ENCODE measurements around the gene MYBPH.

MYBPH gene

DNA sequence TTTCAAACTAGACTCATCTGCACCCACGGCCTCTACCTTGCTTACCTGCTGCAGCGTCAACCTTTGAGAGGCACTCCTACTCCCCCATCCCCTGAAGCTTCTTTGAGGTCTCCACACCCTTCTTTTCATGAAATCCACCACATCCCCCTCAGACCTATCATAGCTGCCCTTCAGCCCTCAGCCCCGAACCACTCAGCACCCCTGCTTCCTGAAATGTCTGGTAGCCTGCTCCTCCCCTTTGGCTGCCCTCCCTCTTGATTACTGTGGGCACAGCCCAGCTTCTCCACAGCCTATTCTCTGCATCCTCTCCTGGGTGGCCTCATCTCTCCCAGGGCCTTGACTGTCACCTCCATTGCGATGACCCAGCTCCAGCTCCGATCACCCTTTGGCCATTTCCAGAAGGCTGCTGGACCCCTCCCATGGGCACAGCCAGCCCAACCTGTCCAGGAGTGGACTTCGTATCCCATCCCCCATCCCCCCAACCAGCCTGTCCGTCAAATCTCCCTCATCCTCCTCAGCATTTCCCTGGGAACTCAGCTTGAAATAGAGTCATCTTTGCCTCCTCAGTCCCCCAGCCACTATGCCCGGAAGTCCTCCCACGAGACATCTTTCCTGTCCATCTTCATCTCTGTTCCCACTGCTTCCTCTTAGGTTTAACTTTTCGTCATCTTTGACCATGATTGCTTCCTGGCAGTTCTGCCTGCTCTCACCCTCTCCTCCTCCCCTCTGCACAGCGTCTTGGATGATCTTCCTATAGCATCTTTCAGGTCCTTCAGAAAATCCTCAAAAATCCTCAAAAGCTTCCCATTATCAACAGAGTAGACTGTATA lies 54.2 kb downstream of the MYBPH start:
- peaks cover 4% of the 10 kb centered on the region for H3K4me1 Mint-ChIP-seq (ENCODE audit: low read depth)
- H3K27ac Mint-ChIP-seq = no peak overlapping the region
- H3K27me3 Mint-ChIP-seq (ENCODE audit: low read depth) = peaks cover 56% of the 10 kb centered on the region
- no peak overlapping the region for H3K4me3 Mint-ChIP-seq
- H3K36me3 Mint-ChIP-seq (ENCODE audit: low read depth) = no peaks in the 10 kb centered on the region
- no peaks in the 10 kb centered on the region for H3K9me3 Mint-ChIP-seq

DNA sequence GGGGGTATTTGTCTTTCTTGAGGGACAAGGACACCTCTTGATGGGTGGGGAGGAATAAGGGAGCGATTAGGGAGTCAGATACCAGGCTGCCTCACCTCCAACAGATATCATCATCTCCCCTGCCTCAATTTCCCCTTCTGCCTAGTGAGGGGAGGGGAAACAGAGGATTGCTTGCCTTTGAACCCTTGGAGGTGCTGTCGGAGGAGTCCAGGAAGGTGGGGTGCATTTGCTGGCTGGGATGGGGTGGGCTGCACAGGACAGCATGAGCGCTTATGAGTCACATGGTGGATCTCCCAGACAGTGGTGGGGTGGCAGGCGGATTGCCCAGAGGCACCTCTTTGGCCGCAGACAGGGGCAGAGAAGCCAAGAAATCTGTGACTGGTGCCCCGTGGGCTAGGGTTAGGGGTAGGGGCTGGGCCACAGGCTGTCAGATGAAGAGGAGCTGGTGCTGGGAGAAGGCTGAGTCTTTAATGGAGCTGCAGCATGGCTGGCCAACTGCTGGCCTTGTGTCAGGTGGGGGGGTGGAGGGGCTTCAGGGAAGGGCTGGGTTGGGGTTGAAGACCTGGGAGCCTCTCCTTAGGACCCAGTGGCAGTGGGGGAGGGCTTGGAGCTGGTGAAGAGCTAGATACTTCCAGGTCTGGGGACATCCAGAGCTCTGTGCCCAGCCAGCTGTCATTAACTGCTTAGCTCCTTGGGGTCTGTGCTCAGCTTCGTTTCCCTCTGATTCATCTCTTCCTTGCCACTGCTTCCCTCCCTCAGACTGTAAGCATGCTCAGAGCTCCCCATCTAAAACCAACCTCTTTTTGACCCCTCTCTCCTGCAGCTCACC lies 55.1 kb downstream of the MYBPH start:
- Mint-ChIP-seq H3K27ac (no peak overlapping the region), H3K9me3 (no peaks in the 10 kb centered on the region), H3K36me3 (ENCODE audit: low read depth) (no peaks in the 10 kb centered on the region), H3K4me1 (ENCODE audit: low read depth) (peaks cover 4% of the 10 kb centered on the region), H3K4me3 (no peak overlapping the region), H3K27me3 (ENCODE audit: low read depth) (peaks cover 54% of the 10 kb centered on the region)

Data from T-helper 1 cell treated with Interleukin-12 subunit alpha and Interleukin-12 subunit beta and Interleukin-4 antibody, amounts not matched to agents 30 μg/mL and 1 μg/mL, for 36 hours (primary cell).